BLaER1 (cell line): ENCODE data around the gene TLNRD1.

Experiments
- H3K27ac ChIP-seq: shearing (Covaris generic); formaldehyde crosslinking; 2 replicates; pipeline ENCODE4 v1.8.1; 2022
- H3K27me3 ChIP-seq: shearing (Covaris generic); formaldehyde crosslinking; 2 replicates; pipeline ENCODE4 v1.8.1; 2022
- H3K36me3 ChIP-seq: shearing (Covaris generic); formaldehyde crosslinking; 2 replicates; pipeline ENCODE4 v1.8.1; 2022
- H3K4me1 ChIP-seq: shearing (Covaris generic); formaldehyde crosslinking; 2 replicates; pipeline ENCODE4 v1.8.1; 2022
- H3K4me2 ChIP-seq: shearing (Covaris generic); formaldehyde crosslinking; 2 replicates; pipeline ENCODE4 v1.8.1; 2022
- H3K4me3 ChIP-seq: shearing (Covaris generic); formaldehyde crosslinking; 2 replicates; pipeline ENCODE4 v1.8.1; 2022
- H3K9ac ChIP-seq: shearing (Covaris generic); formaldehyde crosslinking; 2 replicates; pipeline ENCODE4 v1.8.1; 2022
- H3K9me3 ChIP-seq: shearing (Covaris generic); formaldehyde crosslinking; 2 replicates; pipeline ENCODE4 v1.8.1; 2022
- H4K20me1 ChIP-seq: shearing (Covaris generic); formaldehyde crosslinking; 2 replicates; pipeline ENCODE4 v1.8.1; 2022
- Cebpa-rat ChIP-seq: shearing (Covaris generic); IDR thresholded peaks from 2 replicates; pipeline ENCODE4 v1.8.1; 2022

The TLNRD1 gene

GRCh38 chr15:81013396-81013929 lies 12.7 kb downstream of the TLNRD1 start:
- Histone ChIP-seq H3K27me3 (no peaks in the 10 kb centered on the region), H3K9ac (no peak overlapping the region), H4K20me1 (peaks cover 35% of the 10 kb centered on the region), H3K9me3 (no peaks in the 10 kb centered on the region), H3K4me2 (no peak overlapping the region), H3K4me1 (peaks cover 23% of the 10 kb centered on the region), H3K4me3 (no peak overlapping the region), H3K36me3 (peaks cover 11% of the 10 kb centered on the region; the same call in 1 of the 2 replicates), H3K27ac (no peak overlapping the region)
- no peak for TF ChIP-seq Cebpa-rat

GRCh38 chr15:81014446-81015093 lies 13.8 kb downstream of the TLNRD1 start:
- TF ChIP-seq Cebpa-rat, result no peak
- no peak overlapping the region for H3K27ac ChIP-seq
- peaks cover 24% of the 10 kb centered on the region for H4K20me1 ChIP-seq
- no peak overlapping the region for H3K9ac ChIP-seq
- H3K36me3 ChIP-seq, result 0 out of 2 replicates have a peak, but pooled peaks cover 4% of the 10 kb centered on the region
- H3K27me3 ChIP-seq, result no peaks in the 10 kb centered on the region
- H3K4me2 ChIP-seq, result peak overlapping the region; percentile 57
- no peak overlapping the region for H3K4me3 ChIP-seq
- peaks cover 14% of the 10 kb centered on the region for H3K4me1 ChIP-seq
- no peaks in the 10 kb centered on the region for H3K9me3 ChIP-seq

- Histone ChIP-seq H4K20me1 (peaks cover 19% of the 10 kb centered on the region), H3K9me3 (no peaks in the 10 kb centered on the region), H3K4me2 (no peak overlapping the region), H3K27me3 (no peaks in the 10 kb centered on the region), H3K4me1 (peaks cover 10% of the 10 kb centered on the region), H3K27ac (no peak overlapping the region), H3K36me3 (no peaks in the 10 kb centered on the region), H3K9ac (no peak overlapping the region), H3K4me3 (no peak overlapping the region)
- TF ChIP-seq Cebpa-rat, result no peak
Measured at GRCh38 chr15:81015621-81016488, 15.1 kb downstream of the TLNRD1 start.

DNA sequence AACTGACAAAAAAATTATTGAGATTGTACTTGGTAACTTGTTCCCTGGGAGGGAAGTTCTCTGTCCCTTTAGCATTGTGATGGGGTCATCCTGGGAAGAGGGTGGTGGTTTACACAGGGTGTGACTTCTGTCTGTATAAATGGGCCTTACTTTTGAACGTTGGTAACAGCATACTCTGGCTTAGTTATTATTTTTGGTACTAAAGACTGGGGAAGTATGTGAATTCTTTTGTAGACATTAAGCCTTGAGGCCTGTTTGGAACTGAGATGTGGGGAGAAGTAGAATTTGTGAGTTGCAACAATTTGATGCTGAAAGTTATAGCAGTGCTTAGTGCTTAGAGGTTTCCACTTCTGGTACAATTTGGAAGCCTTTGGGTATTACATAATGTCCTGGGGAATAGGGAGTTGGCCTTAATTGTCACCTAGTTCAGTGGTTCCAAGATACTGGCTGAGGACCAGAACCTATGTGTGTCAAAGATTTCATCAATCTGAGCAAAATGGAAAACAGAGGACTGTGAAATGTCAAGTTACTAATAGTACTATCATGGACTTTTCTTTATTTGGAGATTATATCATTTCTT lies 15.9 kb downstream of the TLNRD1 start:
- no peaks in the 10 kb centered on the region for H3K27me3 ChIP-seq
- H3K36me3 ChIP-seq, result no peaks in the 10 kb centered on the region
- no peak for TF ChIP-seq Cebpa-rat
- no peak overlapping the region for H3K4me3 ChIP-seq
- peaks cover 10% of the 10 kb centered on the region for H3K4me1 ChIP-seq
- no peak overlapping the region for H3K9ac ChIP-seq
- H4K20me1 ChIP-seq, result peaks cover 16% of the 10 kb centered on the region
- no peak overlapping the region for H3K27ac ChIP-seq
- no peak overlapping the region for H3K4me2 ChIP-seq
- no peaks in the 10 kb centered on the region for H3K9me3 ChIP-seq

DNA sequence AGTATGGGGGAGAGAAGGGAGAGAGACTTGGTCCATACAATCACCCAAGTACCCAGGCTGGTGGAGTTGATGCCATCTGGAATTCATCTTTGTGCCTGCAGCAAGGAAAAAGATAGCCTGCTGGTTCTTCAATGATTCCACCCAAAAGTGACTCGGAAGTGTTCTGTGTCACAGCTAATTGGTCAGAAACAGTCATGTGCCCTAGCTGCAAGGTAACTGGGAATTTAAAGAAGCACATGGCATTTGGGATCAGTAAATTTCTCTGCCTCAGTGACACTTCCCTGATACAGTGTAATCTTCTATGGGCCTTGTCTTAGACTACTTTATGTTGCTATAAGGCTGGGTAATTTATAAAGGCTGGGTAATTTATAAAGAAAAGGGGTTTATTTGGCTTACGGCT lies 17.5 kb downstream of the TLNRD1 start:
- H4K20me1 ChIP-seq, result peaks cover 7% of the 10 kb centered on the region; the same call in 1 of the 2 replicates
- no peak overlapping the region for H3K4me2 ChIP-seq
- no peaks in the 10 kb centered on the region for H3K36me3 ChIP-seq
- no peak overlapping the region for H3K27ac ChIP-seq
- no peaks in the 10 kb centered on the region for H3K9me3 ChIP-seq
- peaks cover 10% of the 10 kb centered on the region for H3K4me1 ChIP-seq
- no peak overlapping the region for H3K4me3 ChIP-seq
- H3K27me3 ChIP-seq, result no peaks in the 10 kb centered on the region
- H3K9ac ChIP-seq, result no peak overlapping the region
- no peak for TF ChIP-seq Cebpa-rat

- no peak for TF ChIP-seq Cebpa-rat
- Histone ChIP-seq H3K27ac (no peak overlapping the region), H3K4me2 (no peak overlapping the region), H3K9me3 (no peaks in the 10 kb centered on the region), H3K9ac (no peak overlapping the region), H3K4me3 (no peak overlapping the region), H3K4me1 (0 out of 2 replicates have a peak, but pooled peaks cover 3% of the 10 kb centered on the region), H3K27me3 (no peaks in the 10 kb centered on the region), H3K36me3 (no peaks in the 10 kb centered on the region), H4K20me1 (no peaks in the 10 kb centered on the region)
Measured at GRCh38 chr15:81021321-81021720, 20.6 kb downstream of the TLNRD1 start.

DNA sequence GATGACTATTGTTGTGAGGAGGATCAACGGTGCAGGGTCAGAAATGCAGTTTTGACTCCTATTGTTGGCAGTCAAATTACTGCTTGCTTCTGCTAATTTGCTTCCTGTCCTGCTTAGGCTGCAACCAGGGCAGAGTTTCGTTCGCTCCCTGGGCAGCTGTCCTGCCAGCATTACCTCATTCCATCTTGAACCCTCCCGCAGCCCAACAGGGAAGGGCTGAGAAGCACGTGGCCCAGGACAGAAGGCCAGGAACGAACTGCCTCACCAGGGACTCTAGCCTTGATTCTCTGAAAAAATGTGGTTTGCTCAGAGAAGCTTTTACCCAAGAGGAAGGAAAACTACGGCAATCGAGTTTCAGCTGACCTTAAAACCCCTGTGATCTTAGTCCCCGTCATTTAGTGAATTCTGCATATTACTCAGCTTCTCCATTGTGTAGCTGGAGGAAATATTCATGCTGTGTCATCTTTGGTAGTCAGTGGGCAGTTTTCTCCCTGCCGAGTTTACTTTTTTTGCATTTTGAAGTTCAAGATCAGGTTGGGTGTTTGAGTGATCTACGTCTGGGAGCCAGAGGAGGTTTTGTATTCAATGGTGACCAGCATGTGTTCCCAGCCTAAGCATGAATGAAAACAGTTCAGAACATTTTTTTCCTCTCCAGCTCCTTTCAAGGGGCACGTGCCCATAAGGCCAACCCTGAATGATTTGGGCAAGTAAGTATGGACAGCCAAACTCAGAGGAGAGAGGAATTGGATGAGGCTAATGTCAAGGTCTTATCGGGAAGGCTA lies 23.0 kb downstream of the TLNRD1 start:
- Histone ChIP-seq H3K4me3 (no peak overlapping the region), H3K4me1 (0 out of 2 replicates have a peak, but pooled peaks cover 3% of the 10 kb centered on the region), H3K36me3 (no peaks in the 10 kb centered on the region), H3K4me2 (peak overlapping the region; percentile 17; the same call in 1 of the 2 replicates), H4K20me1 (no peaks in the 10 kb centered on the region), H3K27ac (no peak overlapping the region), H3K9ac (no peak overlapping the region), H3K9me3 (no peaks in the 10 kb centered on the region), H3K27me3 (no peaks in the 10 kb centered on the region)
- TF ChIP-seq Cebpa-rat, result no peak

- Histone ChIP-seq H4K20me1 (no peaks in the 10 kb centered on the region), H3K36me3 (no peaks in the 10 kb centered on the region), H3K4me3 (no peak overlapping the region), H3K27ac (no peak overlapping the region), H3K27me3 (no peaks in the 10 kb centered on the region), H3K9me3 (no peaks in the 10 kb centered on the region), H3K4me1 (0 out of 2 replicates have a peak, but pooled peaks cover 3% of the 10 kb centered on the region), H3K9ac (no peak overlapping the region), H3K4me2 (no peak overlapping the region)
- no peak for TF ChIP-seq Cebpa-rat
Measured at GRCh38 chr15:81024265-81024872, 23.6 kb downstream of the TLNRD1 start.

- Histone ChIP-seq H3K4me1 (0 out of 2 replicates have a peak, but pooled peaks cover 3% of the 10 kb centered on the region), H3K4me2 (no peak overlapping the region), H3K36me3 (no peaks in the 10 kb centered on the region), H3K27ac (no peak overlapping the region), H3K27me3 (no peaks in the 10 kb centered on the region), H3K4me3 (no peak overlapping the region), H3K9ac (no peak overlapping the region), H3K9me3 (no peaks in the 10 kb centered on the region), H4K20me1 (no peaks in the 10 kb centered on the region)
- no peak for TF ChIP-seq Cebpa-rat
Measured at GRCh38 chr15:81024936-81025335, 24.2 kb downstream of the TLNRD1 start.
